Measurements from ENCODE around the gene PLK3.
"Not testable (repeated sequence)": the region's sequence is repeated elsewhere in the genome, so short reads cannot be mapped to it uniquely, and the experiment has no call there.

The PLK3 gene

GRCh38 chr1:44788120-44788860 is 11.9 kb upstream of the PLK3 start, which contains the start of gene BEST4:
TSS of gene BEST4 (minus strand) at chr1:44788170. CDS start at chr1:44787705, 465 bp downstream.
- no peak for DNase-seq

GRCh38 chr1:44790968-44791801 is 9.0 kb upstream of the PLK3 start:
- DNase-seq, result no peak

GRCh38 chr1:44792736-44793502 is 7.3 kb upstream of the PLK3 start:
- DNase-seq, result peak; percentile 52

GRCh38 chr1:44797886-44798285 is 2.3 kb upstream of the PLK3 start:
- DNase-seq, result not testable (repeated sequence)

GRCh38 chr1:44798481-44799365 is 1.5 kb upstream of the PLK3 start:
- DNase-seq, result no peak

GRCh38 chr1:44801491-44802305 is 1.5 kb downstream of the PLK3 start:
- peak; percentile 79 for DNase-seq

GRCh38 chr1:44802306-44803061 is 2.3 kb downstream of the PLK3 start:
- DNase-seq, result peak; percentile 61

GRCh38 chr1:44803062-44803311 is 2.8 kb downstream of the PLK3 start:
- DNase-seq, result no peak

GRCh38 chr1:44803312-44804095 is 3.3 kb downstream of the PLK3 start:
- DNase-seq, result no peak

- DNase-seq, result no peak
Observed at GRCh38 chr1:44805311-44806024, 5.3 kb downstream of the PLK3 start.

GRCh38 chr1:44806025-44806703 is 6.0 kb downstream of the PLK3 start:
- no peak for DNase-seq

GRCh38 chr1:44806704-44807363 is 6.7 kb downstream of the PLK3 start, which contains the start of gene DYNLT4:
TSS of gene DYNLT4 (minus strand) at chr1:44807351. CDS start at chr1:44806668, 683 bp downstream.
- DNase-seq, result no peak

- peak; percentile 84 for DNase-seq
Observed at GRCh38 chr1:44807364-44808062, 7.3 kb downstream of the PLK3 start.

GRCh38 chr1:44808063-44808937 is 8.1 kb downstream of the PLK3 start, which contains the start of gene BTBD19:
TSS of gene BTBD19 (plus strand) at chr1:44808523. CDS start at chr1:44808821, 298 bp downstream.
- no peak for DNase-seq

- peak; percentile 42 for DNase-seq
Observed at GRCh38 chr1:44808938-44809917, 9.1 kb downstream of the PLK3 start.

All from NCI-H82 (cell line).